Measurements from ENCODE around the gene GABRB1.
"Not testable (repeated sequence)": the region's sequence is repeated elsewhere in the genome, so short reads cannot be mapped to it uniquely, and the experiment has no call there.

Gene GABRB1

GRCh38 chr4:47313384-47313783 lies 282.0 kb downstream of the GABRB1 start:
- DNase-seq = no peak

GRCh38 chr4:47315346-47315745 lies 284.0 kb downstream of the GABRB1 start:
- DNase-seq = no peak

- no peak for DNase-seq
These were observed 294.7 kb downstream of the GABRB1 start for GRCh38 chr4:47326025-47326424.

GRCh38 chr4:47330866-47331265 lies 299.5 kb downstream of the GABRB1 start:
- DNase-seq = no peak

GRCh38 chr4:47334652-47335051 lies 303.3 kb downstream of the GABRB1 start:
- DNase-seq = no peak

GRCh38 chr4:47337893-47338292 lies 306.5 kb downstream of the GABRB1 start:
- DNase-seq = no peak

- no peak for DNase-seq
These were observed 309.5 kb downstream of the GABRB1 start for GRCh38 chr4:47340914-47341313.

- DNase-seq = no peak
These were observed 311.4 kb downstream of the GABRB1 start for GRCh38 chr4:47342796-47343195.

- no peak for DNase-seq
These were observed 318.0 kb downstream of the GABRB1 start for GRCh38 chr4:47349326-47349725.

GRCh38 chr4:47355568-47355967 lies 324.2 kb downstream of the GABRB1 start:
- DNase-seq = no peak

GRCh38 chr4:47359891-47360290 lies 328.5 kb downstream of the GABRB1 start:
- no peak for DNase-seq

- no peak for DNase-seq
These were observed 336.4 kb downstream of the GABRB1 start for GRCh38 chr4:47367761-47368160.

GRCh38 chr4:47368211-47368610 lies 336.8 kb downstream of the GABRB1 start:
- DNase-seq = no peak

- no peak for DNase-seq
These were observed 341.2 kb downstream of the GABRB1 start for GRCh38 chr4:47372561-47372960.

- DNase-seq = no peak
These were observed 341.8 kb downstream of the GABRB1 start for GRCh38 chr4:47373174-47373573.

GRCh38 chr4:47373709-47374108 lies 342.3 kb downstream of the GABRB1 start:
- no peak for DNase-seq

- no peak for DNase-seq
These were observed 343.1 kb downstream of the GABRB1 start for GRCh38 chr4:47374477-47374876.

GRCh38 chr4:47378021-47378530 lies 346.7 kb downstream of the GABRB1 start:
- DNase-seq = not testable (repeated sequence)

GRCh38 chr4:47381172-47381571 lies 349.8 kb downstream of the GABRB1 start:
- DNase-seq = no peak

GRCh38 chr4:47382846-47383360 lies 351.5 kb downstream of the GABRB1 start:
- no peak for DNase-seq

GRCh38 chr4:47383829-47384427 lies 352.6 kb downstream of the GABRB1 start:
- peak in 1 of 2 donors; percentile 8 for DNase-seq

GRCh38 chr4:47386146-47386545 lies 354.8 kb downstream of the GABRB1 start:
- no peak for DNase-seq

GRCh38 chr4:47386561-47387235 lies 355.3 kb downstream of the GABRB1 start:
- no peak for DNase-seq

- no peak for DNase-seq
These were observed 359.2 kb downstream of the GABRB1 start for GRCh38 chr4:47390428-47391125.

Data from CD4-positive, alpha-beta T cell treated with Interleukin-1 beta for 1 hour (primary cell).